Epithelial cell of esophagus (primary cell): ENCODE data around the gene SEMA6B.
A peak's percentile ranks its signal among the peaks of the same experiment; 100 is the strongest.

ENCODE experiments used
- DNase-seq: peaks from one replicate; pipeline ENCODE4 v3.0.0; 2010; ENCODE audit warnings: low read depth
- H3K4me3 ChIP-seq: 2 replicates; pipeline ENCODE4 v1.5.1; 2011; ENCODE audit warnings: mild to moderate bottlenecking, low read length, control low read depth
- TF ChIP-seq, protein P1 (sequence below): IDR thresholded peaks from 2 replicates; pipeline ENCODE4 v1.5.1; 2011; ENCODE audit warnings: low read depth, mild to moderate bottlenecking, low read length, control low read depth, inconsistent platforms; ENCODE audit not compliant: insufficient read depth; ENCODE audit errors: missing control alignments

Gene SEMA6B

DNA sequence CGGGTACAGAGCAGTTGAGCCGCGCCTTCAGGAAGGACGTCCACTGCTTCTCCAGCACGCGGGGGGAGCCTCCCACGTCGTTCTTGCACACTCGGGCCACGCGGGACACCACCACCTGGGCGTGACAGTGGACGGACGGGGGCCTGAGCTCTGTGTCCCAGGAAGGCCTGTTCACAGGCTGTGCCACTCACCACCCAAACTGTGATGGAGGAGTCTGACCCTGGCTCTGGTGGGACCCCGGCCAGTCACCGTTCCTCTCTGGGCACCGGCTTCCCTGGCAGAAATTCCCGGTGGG, 7.0 kb downstream of the SEMA6B start:
- no peak overlapping the region for H3K4me3 ChIP-seq
- TF ChIP-seq, protein P1, sequence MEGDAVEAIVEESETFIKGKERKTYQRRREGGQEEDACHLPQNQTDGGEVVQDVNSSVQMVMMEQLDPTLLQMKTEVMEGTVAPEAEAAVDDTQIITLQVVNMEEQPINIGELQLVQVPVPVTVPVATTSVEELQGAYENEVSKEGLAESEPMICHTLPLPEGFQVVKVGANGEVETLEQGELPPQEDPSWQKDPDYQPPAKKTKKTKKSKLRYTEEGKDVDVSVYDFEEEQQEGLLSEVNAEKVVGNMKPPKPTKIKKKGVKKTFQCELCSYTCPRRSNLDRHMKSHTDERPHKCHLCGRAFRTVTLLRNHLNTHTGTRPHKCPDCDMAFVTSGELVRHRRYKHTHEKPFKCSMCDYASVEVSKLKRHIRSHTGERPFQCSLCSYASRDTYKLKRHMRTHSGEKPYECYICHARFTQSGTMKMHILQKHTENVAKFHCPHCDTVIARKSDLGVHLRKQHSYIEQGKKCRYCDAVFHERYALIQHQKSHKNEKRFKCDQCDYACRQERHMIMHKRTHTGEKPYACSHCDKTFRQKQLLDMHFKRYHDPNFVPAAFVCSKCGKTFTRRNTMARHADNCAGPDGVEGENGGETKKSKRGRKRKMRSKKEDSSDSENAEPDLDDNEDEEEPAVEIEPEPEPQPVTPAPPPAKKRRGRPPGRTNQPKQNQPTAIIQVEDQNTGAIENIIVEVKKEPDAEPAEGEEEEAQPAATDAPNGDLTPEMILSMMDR = no peak
- no peak for DNase-seq

DNA sequence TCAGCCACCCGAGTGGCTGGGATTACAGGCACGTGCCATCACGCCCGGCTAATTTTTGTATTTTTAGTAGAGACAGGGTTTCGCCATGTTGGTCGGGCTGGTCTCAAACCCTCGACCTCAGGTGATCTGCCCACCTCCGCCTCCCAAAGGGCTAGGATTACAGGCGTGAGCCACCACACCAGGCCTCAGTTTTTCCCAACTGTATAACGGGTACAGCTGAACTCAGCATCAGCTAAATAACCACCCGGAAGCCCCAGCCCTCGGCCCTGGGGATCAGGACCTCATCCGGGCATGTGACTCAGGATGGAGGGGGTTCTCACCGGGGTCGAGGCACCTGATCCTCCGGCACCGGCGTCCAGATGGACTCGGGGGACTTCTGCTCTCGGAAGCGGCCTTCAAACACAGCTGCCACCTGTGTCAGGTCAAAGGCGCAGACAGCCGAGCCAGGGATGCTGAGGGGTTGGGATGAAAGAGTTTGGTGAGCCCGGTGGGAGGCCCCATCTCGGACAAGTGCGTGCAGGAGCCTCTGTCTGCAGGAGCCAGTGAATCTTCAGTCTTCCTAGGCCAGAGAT, 8.9 kb downstream of the SEMA6B start:
- TF ChIP-seq, protein P1 = no peak
- H3K4me3 ChIP-seq = no peak overlapping the region
- DNase-seq = no peak

DNA sequence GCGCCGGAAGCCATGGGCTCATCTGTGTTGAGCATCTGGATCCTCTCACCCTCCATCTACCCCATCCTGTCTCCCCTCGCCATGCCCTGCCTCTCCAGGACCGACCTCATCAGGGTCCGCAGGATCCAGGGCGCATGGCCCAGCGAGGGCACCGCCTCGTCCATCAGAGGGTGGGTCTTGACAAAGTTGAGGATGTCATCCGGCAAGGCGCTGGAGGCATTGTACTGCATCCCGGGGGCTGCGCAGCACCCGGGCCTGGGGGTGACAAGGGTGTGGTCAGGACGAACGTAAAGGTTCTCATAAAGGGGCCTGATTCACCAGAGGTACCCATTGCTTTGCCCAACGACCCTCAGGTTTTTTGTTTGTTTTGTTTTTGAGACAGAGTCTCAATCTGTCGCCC, 9.5 kb downstream of the SEMA6B start:
- H3K4me3 ChIP-seq = no peak overlapping the region
- no peak for DNase-seq
- TF ChIP-seq, protein P1 = no peak

DNA sequence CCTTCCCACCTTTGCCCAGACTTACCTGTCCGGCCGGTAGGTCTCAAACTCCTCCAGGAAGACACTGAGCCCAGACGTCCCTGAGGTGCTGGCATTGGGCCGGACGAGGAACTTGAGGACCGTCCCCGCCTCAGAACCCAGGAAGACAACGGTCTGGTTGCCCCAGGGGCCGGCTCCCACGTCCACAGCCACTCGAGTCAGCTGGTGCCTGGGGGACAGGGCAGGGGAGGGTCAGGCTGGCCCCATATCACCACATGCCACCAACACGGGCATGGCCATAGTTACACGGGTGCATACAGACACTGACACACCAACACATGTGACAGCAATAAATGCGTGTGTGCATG, 11.3 kb downstream of the SEMA6B start:
- no peak for DNase-seq

DNA sequence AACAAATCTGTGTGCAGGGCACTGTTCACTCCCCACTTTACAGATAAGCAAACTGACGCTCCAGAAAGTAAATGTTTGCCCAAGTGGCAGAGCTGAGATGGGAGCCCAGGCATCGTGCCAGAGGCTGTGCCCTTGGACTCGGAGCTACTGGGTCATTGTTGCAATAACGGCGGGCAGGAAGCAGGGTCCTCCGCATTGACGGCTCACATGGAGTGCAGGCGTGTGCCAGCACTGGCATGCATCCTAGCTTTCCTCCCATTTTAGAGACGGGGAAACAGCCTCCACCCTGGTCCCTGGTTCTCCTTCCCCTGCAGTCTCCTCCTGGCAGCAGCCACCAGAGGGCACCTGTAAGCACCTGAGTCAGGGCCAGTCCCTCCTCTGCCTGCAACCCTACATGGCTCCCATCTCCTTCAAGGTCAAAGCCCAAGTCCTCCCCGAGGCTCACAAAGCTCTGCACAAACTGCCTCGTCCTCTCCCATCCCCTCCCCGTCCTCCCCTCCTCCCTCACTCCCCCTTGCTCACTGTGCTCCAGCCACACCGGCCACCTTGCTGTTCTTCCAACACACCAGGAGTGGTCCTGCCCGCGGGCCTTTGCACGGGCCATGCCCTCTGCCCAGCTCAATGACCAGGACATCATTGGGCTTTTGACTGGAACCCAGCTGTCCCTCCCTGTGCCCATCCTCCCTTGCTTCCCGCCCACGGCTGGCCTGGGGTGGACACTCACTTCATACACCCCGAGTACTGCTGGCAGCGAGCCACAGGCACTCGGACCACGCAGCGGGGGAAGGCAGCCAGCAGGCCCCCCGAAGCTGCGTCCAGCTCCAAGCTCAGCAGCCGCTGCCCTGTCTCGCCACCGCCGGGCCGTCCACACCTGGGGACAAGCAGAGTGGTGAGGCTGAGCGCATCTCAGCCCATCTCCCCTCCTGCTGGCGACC, 11.9 kb downstream of the SEMA6B start:
- peak; percentile 22 for DNase-seq
- H3K4me3 ChIP-seq = no peak overlapping the region
- TF ChIP-seq, protein P1 = peak; percentile 45

More for the DNA sequence above, 11.3 kb downstream of the SEMA6B start:
- TF ChIP-seq, protein P1 = no peak
- H3K4me3 ChIP-seq = no peak overlapping the region

DNA sequence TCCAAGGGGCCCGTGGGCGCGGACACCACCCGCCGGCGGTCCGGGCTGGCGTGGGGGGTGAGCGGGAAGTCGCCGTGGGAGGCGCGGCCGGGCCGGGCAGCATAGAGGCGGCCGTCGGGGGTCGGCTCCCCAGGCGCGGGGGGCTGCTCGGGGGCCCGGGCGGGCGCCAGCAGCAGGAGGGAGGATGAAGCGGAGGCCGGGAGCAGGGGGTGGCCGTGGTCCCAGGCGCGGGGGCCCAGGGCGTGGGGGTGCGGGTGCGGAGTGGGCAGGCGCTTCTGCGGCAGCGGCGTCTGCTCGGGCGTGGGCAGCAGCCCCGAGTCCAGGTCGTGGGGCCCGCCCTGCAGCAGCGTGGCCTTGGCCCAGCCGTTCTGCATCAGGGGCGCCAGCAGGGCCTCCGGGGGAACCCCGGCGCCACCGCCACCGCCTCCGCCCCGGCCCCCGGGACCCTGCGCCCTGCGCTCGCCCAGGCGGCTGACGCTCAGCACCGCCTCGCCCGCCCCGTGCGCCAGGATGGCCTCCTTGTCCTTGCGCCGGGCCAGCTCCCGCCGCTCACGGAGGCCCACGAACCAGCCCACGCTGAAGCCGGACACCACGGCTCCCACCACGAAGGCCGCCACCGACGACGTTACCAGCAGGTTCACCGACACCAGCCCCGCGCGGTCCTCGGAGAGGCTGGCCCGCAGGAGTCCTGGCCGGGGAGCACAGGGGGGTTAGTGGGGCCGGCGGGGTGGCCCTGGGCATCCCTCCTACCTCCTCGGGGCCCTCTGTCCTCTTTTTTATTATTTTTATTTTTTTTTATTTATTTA, 15.4 kb downstream of the SEMA6B start:
- H3K4me3 ChIP-seq = no peak overlapping the region
- no peak for DNase-seq
- TF ChIP-seq, protein P1 = no peak
